H9 (cell line): ENCODE data around the gene RICTOR. TPM values are rescaled to one million over a fixed set of nuclear protein-coding genes. Genes with fewer than 3 reads are reported as not detected.

Source experiments
- DNase-seq: peaks from one replicate; pipeline ENCODE4 v3.0.0-alpha.2; 2017
- H2AFZ ChIP-seq: one replicate; pipeline ENCODE4 v1.6.1; 2013; ENCODE audit warnings: mild to moderate bottlenecking, low read length, control low read depth, moderate library complexity
- H2AK5ac ChIP-seq: 2 replicates; pipeline ENCODE4 v1.6.1; 2013; ENCODE audit warnings: low read length, control low read depth, mixed read lengths; ENCODE audit not compliant: insufficient read length
- H2BK120ac ChIP-seq: one replicate; pipeline ENCODE4 v1.6.1; 2013; ENCODE audit warnings: low read depth, mild to moderate bottlenecking, low read length, control low read depth, inconsistent platforms; ENCODE audit not compliant: poor library complexity, severe bottlenecking
- H2BK12ac ChIP-seq: 2 replicates; pipeline ENCODE4 v1.6.1; 2013; ENCODE audit warnings: low read length, control low read depth, mixed read lengths, low read depth; ENCODE audit not compliant: insufficient read length
- H2BK15ac ChIP-seq: 2 replicates; pipeline ENCODE4 v1.6.1; 2013; ENCODE audit warnings: low read depth, low read length, control low read depth
- H2BK20ac ChIP-seq: one replicate; pipeline ENCODE4 v1.6.1; 2013; ENCODE audit warnings: low read depth, mild to moderate bottlenecking, low read length, control low read depth, inconsistent platforms; ENCODE audit not compliant: poor library complexity, severe bottlenecking
- H2BK5ac ChIP-seq: 2 replicates; pipeline ENCODE4 v1.6.1; 2013; ENCODE audit warnings: low read length, control low read depth, mixed read lengths; ENCODE audit not compliant: insufficient read length
- H3K14ac ChIP-seq: 2 replicates; pipeline ENCODE4 v1.6.1; 2013; ENCODE audit warnings: low read length, control low read depth; ENCODE audit not compliant: insufficient read depth
- H3K18ac ChIP-seq: 2 replicates; pipeline ENCODE4 v1.6.1; 2013; ENCODE audit warnings: low read depth, mild to moderate bottlenecking, mixed read lengths, low read length, control low read depth; ENCODE audit not compliant: insufficient read length
- H3K23ac ChIP-seq: 2 replicates; pipeline ENCODE4 v1.6.1; 2013; ENCODE audit warnings: low read length, control low read depth, mixed read lengths, low read depth; ENCODE audit not compliant: insufficient read length
- H3K23me2 ChIP-seq: 2 replicates; pipeline ENCODE4 v1.6.1; 2013; ENCODE audit warnings: low read depth, mild to moderate bottlenecking, mixed read lengths, low read length, control low read depth; ENCODE audit not compliant: insufficient read length, poor library complexity, severe bottlenecking
- H3K27ac ChIP-seq: 2 replicates; pipeline ENCODE4 v1.5.1; 2013; ENCODE audit warnings: low read length, control low read depth, mixed read lengths, low read depth; ENCODE audit not compliant: insufficient read length
- H3K27me3 ChIP-seq: 2 replicates; pipeline ENCODE4 v1.6.1; 2013; ENCODE audit warnings: low read length, control low read depth, inconsistent platforms; ENCODE audit not compliant: insufficient read depth
- H3K4ac ChIP-seq: 2 replicates; pipeline ENCODE4 v1.6.1; 2013; ENCODE audit warnings: low read depth, mild to moderate bottlenecking, control low read depth, inconsistent platforms, low read length, moderate library complexity
- H3K4me1 ChIP-seq: 2 replicates; pipeline ENCODE4 v1.6.1; 2013; ENCODE audit warnings: low read length, control low read depth, inconsistent platforms; ENCODE audit not compliant: insufficient read depth
- H3K4me2 ChIP-seq: 2 replicates; pipeline ENCODE4 v1.6.1; 2013; ENCODE audit warnings: low read length, control low read depth, mixed read lengths; ENCODE audit not compliant: insufficient read length, insufficient read depth
- H3K56ac ChIP-seq: 2 replicates; pipeline ENCODE4 v1.6.1; 2013; ENCODE audit warnings: low read depth, mild to moderate bottlenecking, mixed read lengths, low read length, control low read depth; ENCODE audit not compliant: insufficient read length
- H3K79me1 ChIP-seq: 2 replicates; pipeline ENCODE4 v1.6.1; 2013; ENCODE audit warnings: low read depth, mild to moderate bottlenecking, moderate library complexity, low read length, control low read depth, inconsistent platforms; ENCODE audit not compliant: insufficient read depth, poor library complexity, severe bottlenecking
- H3K79me2 ChIP-seq: 2 replicates; pipeline ENCODE4 v1.6.1; 2013; ENCODE audit warnings: low read length, control low read depth, inconsistent platforms; ENCODE audit not compliant: insufficient read depth
- H3K9ac ChIP-seq: 2 replicates; pipeline ENCODE4 v1.6.1; 2013; ENCODE audit warnings: low read length, control low read depth, mixed read lengths; ENCODE audit not compliant: insufficient read length; ENCODE audit errors: extremely low read depth
- H3K9me3 ChIP-seq: one replicate; pipeline ENCODE4 v1.6.1; 2013; ENCODE audit warnings: low read depth, low read length, inconsistent platforms; ENCODE audit not compliant: control insufficient read depth
- H3T11ph ChIP-seq: one replicate; pipeline ENCODE4 v1.6.1; 2013; ENCODE audit warnings: mild to moderate bottlenecking, low read length, control low read depth, inconsistent platforms
- H4K20me1 ChIP-seq: one replicate; pipeline ENCODE4 v1.6.1; 2013; ENCODE audit not compliant: control insufficient read depth, insufficient read length, insufficient read depth
- H4K5ac ChIP-seq: 2 replicates; pipeline ENCODE4 v1.6.1; 2013; ENCODE audit warnings: low read depth, mild to moderate bottlenecking, mixed read lengths, low read length, control low read depth; ENCODE audit not compliant: insufficient read length
- H4K8ac ChIP-seq: replicated peaks from 2 replicates; pipeline ENCODE4 v1.6.1; 2013; ENCODE audit warnings: low read length, control low read depth, mixed read lengths, low read depth; ENCODE audit not compliant: insufficient read length
- H4K91ac ChIP-seq: 2 replicates; pipeline ENCODE4 v1.6.1; 2013; ENCODE audit warnings: low read depth, mild to moderate bottlenecking, moderate library complexity, mixed read lengths, low read length, control low read depth; ENCODE audit not compliant: insufficient read length
- H3K27ac Mint-ChIP-seq, 3 experiments: 2 replicates in 2 of 3; 3 replicates in 1 of 3; pipeline ENCODE4 v1.8.0; 2020 to 2021; ENCODE audit warnings: mixed read lengths in 3 of 3, mild to moderate bottlenecking in 1 of 3, moderate library complexity in 1 of 3
- H3K27me3 Mint-ChIP-seq: 2 replicates; pipeline ENCODE4 v1.8.0; 2021; ENCODE audit warnings: low read depth, mild to moderate bottlenecking, moderate library complexity, mixed read lengths
- H3K36me3 Mint-ChIP-seq, 3 experiments: 2 replicates in 2 of 3; 3 replicates in 1 of 3; pipeline ENCODE4 v1.8.0; 2020 to 2021; ENCODE audit warnings: low read depth in 3 of 3, mixed read lengths in 3 of 3; ENCODE audit not compliant: insufficient read depth in 1 of 3
- H3K4me1 Mint-ChIP-seq, 2 experiments: 2 replicates each; pipeline ENCODE4 v1.8.0; 2020; ENCODE audit warnings: mixed read lengths in 2 of 2
- H3K4me3 Mint-ChIP-seq, 2 experiments: 2 replicates in 1 of 2; 3 replicates in 1 of 2; pipeline ENCODE4 v1.8.0; 2020 to 2021; ENCODE audit warnings: mild to moderate bottlenecking in 2 of 2, mixed read lengths in 2 of 2, moderate library complexity in 1 of 2
- H3K9me3 Mint-ChIP-seq, 2 experiments: 2 replicates in 1 of 2; 3 replicates in 1 of 2; pipeline ENCODE4 v1.8.0; 2020; ENCODE audit warnings: mild to moderate bottlenecking in 2 of 2, mixed read lengths in 2 of 2, moderate library complexity in 1 of 2
- WGBS: extraction: QIAGEN DNeasy Blood & Tissue Kit; methylation state at CpG from one replicate; pipeline ENCODE4 v1.1.7; 2013; ENCODE audit warnings: missing lambda C conversion rate, low lambda C conversion rate, mixed read lengths; ENCODE audit not compliant: insufficient read length; ENCODE audit errors: extremely low coverage; 5-methylcytosine and 5-hydroxymethylcytosine counted together
- total RNA-seq: library from RNA; stranded (reverse); gene quantifications from 2 replicates; pipeline ENCODE4 v1.2.1, GENCODE V29; 2021
- TF ChIP-seq, protein P1 (sequence below): fragments of 200-600 bp; sonication (generic); conservative IDR thresholded peaks from 3 replicates; pipeline ENCODE4 v1.8.0; 2021; ENCODE audit warnings: antibody characterized with exemption, mild to moderate bottlenecking

The RICTOR gene
- total RNA-seq, 1 experiment from 2014 or later, result 20.9 TPM

GRCh38 chr5:39100851-39101396 lies 26.7 kb upstream of the RICTOR start:
- Histone ChIP-seq H3K9ac (no peak overlapping the region), H2BK5ac (no peak overlapping the region), H2AK5ac (no peak overlapping the region), H3K79me1 (no peaks in the 10 kb centered on the region), H2AFZ (no peak overlapping the region), H4K20me1 (no peaks in the 10 kb centered on the region), H3K27ac (no peak overlapping the region), H3K27me3 (no peaks in the 10 kb centered on the region), H3K9me3 (no peaks in the 10 kb centered on the region), H2BK12ac (no peak overlapping the region), H4K8ac (no peak overlapping the region), H4K91ac (no peak overlapping the region), H3K56ac (no peak overlapping the region), H2BK20ac (no peak overlapping the region), H2BK120ac (no peak overlapping the region), H2BK15ac (no peak overlapping the region), H3K79me2 (no peaks in the 10 kb centered on the region), H4K5ac (no peak overlapping the region), H3K18ac (no peak overlapping the region), H3K4ac (no peak overlapping the region), H3K23ac (no peak overlapping the region), H3T11ph (no peak overlapping the region), H3K4me2 (no peak overlapping the region), H3K4me1 (no peaks in the 10 kb centered on the region), H3K23me2 (no peaks in the 10 kb centered on the region), H3K14ac (no peak overlapping the region)
- Mint-ChIP-seq H3K4me1 (no peaks in the 10 kb centered on the region), H3K27me3 (no peaks in the 10 kb centered on the region), H3K4me3 (no peak overlapping the region), H3K36me3 (no peaks in the 10 kb centered on the region), H3K27ac (no peak overlapping the region), H3K9me3 (no peaks in the 10 kb centered on the region)
- WGBS, result no CpG with 5 or more reads among the region's 7 CpGs
- TF ChIP-seq, protein P1, sequence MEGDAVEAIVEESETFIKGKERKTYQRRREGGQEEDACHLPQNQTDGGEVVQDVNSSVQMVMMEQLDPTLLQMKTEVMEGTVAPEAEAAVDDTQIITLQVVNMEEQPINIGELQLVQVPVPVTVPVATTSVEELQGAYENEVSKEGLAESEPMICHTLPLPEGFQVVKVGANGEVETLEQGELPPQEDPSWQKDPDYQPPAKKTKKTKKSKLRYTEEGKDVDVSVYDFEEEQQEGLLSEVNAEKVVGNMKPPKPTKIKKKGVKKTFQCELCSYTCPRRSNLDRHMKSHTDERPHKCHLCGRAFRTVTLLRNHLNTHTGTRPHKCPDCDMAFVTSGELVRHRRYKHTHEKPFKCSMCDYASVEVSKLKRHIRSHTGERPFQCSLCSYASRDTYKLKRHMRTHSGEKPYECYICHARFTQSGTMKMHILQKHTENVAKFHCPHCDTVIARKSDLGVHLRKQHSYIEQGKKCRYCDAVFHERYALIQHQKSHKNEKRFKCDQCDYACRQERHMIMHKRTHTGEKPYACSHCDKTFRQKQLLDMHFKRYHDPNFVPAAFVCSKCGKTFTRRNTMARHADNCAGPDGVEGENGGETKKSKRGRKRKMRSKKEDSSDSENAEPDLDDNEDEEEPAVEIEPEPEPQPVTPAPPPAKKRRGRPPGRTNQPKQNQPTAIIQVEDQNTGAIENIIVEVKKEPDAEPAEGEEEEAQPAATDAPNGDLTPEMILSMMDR, result no peak
- no peak for DNase-seq
